ENCODE data around the gene TBKBP1. TPM values are rescaled to one million over a fixed set of nuclear protein-coding genes. Genes with fewer than 3 reads are reported as not detected.
A peak's percentile ranks its signal among the peaks of the same experiment; 100 is the strongest.

The TBKBP1 gene
- total RNA-seq, 1 donor from 2014 or later = 14.8 TPM

DNA sequence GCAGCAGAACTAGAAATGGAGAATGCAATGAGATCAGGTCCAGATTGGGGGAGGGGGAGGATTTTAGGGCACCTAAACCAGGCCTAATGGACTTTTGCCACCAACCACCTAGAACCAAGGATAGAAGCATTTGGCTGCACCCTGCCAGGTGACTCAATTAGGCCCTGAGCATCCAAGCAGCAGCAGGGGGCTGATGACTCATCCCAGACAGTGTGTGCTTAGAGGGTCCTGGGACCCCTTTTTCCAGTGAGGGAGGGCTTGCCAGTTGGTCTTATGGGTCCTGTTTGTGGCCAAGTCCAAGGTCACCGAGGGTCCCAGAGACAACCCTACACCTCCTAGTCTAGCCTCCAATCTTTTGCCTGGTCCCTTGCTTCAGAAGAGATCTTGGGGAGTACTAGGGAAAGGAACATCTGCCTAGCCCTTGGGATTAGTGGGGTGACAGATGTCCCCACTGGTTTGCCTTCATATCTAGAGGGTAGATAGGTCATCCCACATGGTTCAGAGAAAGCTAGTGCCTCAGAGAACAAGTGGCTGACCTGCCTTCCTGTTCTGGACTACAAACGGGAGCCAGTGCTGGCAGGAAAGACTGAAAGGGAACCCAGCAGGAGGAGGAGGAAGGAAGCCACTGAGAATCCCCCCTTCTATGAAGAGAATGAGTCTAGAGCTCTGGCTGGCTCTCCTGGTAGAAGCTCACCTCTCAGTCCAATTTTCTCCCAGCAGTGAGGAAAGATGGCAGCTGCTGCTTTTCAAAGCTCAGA, 1.6 kb upstream of the TBKBP1 start:
- H3K36me3 ChIP-seq = peaks cover 3% of the 10 kb centered on the region
- H3K4me1 ChIP-seq = peaks cover 39% of the 10 kb centered on the region
- TF ChIP-seq, protein P1, sequence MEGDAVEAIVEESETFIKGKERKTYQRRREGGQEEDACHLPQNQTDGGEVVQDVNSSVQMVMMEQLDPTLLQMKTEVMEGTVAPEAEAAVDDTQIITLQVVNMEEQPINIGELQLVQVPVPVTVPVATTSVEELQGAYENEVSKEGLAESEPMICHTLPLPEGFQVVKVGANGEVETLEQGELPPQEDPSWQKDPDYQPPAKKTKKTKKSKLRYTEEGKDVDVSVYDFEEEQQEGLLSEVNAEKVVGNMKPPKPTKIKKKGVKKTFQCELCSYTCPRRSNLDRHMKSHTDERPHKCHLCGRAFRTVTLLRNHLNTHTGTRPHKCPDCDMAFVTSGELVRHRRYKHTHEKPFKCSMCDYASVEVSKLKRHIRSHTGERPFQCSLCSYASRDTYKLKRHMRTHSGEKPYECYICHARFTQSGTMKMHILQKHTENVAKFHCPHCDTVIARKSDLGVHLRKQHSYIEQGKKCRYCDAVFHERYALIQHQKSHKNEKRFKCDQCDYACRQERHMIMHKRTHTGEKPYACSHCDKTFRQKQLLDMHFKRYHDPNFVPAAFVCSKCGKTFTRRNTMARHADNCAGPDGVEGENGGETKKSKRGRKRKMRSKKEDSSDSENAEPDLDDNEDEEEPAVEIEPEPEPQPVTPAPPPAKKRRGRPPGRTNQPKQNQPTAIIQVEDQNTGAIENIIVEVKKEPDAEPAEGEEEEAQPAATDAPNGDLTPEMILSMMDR (IDR thresholded peaks at IDR 0.05; ENCODE audit: borderline replicate concordance) = no peak
- intact Hi-C loops (cut with micrococcal nuclease) = no loop called here
- H3K4me3 ChIP-seq = no peak overlapping the region
- no peak for DNase-seq
- H3K27me3 ChIP-seq (ENCODE audit: low read depth) = no peaks in the 10 kb centered on the region
- H3K27ac ChIP-seq (replicated peaks) = no peak overlapping the region
- no peaks in the 10 kb centered on the region for H3K9me3 ChIP-seq (replicated peaks)

DNA sequence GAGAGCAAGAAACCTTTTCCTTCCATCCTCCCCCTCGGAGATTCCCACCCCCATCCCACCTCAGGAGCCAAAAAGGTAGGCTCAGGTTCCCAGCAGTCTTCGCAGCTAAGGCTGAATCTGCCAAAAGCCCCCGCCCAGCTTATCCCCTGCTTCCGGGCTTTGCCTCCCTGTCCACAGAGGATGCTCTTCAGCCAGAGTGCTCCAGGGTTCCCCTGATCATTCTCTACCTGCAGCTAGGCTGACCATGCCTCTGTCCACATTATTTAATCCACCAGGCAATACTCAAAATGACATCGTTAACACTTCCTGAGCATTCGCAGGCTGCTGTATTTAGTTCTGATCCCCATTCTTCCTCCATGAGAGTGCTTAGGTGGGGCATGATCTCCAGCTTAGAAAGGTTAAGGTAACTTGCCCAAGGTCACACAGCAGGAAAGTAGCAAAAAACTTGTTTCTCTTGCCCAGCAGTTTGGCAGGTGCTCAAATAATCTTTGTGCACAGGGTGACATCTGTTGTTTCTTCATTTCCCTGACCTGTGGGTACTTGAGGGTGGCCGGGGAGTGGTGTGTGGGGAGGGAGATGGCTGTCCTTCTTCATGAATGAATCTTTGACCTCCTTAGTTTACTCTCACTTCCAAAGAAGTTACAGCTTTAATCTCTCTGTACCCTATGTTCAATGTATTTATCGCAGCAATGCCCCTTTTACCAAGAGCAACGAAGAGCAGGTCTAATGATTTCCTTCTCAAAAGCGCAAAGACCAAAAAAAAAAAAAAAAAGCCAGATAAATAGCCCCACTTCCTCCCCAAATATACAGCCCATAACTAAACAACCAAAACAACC, 848 bp upstream of the TBKBP1 start:
- H3K9me3 ChIP-seq (replicated peaks) = no peaks in the 10 kb centered on the region
- H3K36me3 ChIP-seq = peaks cover 3% of the 10 kb centered on the region
- TF ChIP-seq, protein P1 (IDR thresholded peaks at IDR 0.05; ENCODE audit: borderline replicate concordance) = no peak
- peak overlapping the region; percentile 99 for H3K4me3 ChIP-seq
- intact Hi-C loops (cut with micrococcal nuclease) = no loop called here
- peak overlapping the region; percentile 89 for H3K27ac ChIP-seq (replicated peaks)
- H3K4me1 ChIP-seq = peaks cover 38% of the 10 kb centered on the region
- no peak for DNase-seq
- no peaks in the 10 kb centered on the region for H3K27me3 ChIP-seq (ENCODE audit: low read depth)

DNA sequence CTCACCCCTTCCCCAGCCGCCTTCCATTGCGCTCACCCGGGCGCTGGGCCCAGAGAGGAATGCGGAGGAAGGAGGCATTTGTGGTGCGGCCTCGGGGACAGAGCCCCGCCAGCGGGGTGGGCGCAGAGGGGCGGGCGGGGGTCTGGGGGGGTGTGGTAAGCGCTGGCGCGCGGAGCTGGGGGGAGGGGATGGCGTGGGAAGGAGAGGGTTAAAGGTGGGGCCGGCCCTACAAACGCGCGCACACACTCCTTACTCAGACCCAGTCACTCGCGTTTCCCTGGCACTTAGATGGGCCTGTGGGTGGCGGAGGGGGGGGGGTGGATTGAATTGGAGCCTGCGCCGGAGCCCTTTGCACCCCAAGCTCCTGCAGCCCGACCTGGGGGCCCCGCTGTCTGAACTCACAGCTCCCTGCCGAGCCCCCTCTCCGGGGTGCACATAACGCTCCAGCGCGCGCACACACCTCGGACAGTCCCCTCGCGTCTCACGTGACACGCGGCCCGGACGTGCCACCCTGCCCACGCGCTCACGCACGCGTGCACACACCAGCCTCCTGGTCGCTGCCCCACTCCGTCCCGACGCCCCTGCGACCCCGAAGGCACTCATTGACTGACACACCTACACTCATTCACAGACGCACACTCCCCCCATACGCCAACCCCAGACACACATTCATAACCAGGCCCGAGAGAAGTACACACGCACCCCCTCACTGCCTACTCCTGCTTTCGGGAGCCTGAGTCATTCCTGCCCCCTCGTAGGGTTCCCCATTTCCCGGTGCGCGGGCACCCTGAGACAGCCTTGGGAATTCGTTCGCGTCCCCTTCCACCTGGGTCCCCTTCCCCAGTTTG, 844 bp downstream of the TBKBP1 start:
- peak overlapping the region; percentile 99 for H3K4me3 ChIP-seq

DNA sequence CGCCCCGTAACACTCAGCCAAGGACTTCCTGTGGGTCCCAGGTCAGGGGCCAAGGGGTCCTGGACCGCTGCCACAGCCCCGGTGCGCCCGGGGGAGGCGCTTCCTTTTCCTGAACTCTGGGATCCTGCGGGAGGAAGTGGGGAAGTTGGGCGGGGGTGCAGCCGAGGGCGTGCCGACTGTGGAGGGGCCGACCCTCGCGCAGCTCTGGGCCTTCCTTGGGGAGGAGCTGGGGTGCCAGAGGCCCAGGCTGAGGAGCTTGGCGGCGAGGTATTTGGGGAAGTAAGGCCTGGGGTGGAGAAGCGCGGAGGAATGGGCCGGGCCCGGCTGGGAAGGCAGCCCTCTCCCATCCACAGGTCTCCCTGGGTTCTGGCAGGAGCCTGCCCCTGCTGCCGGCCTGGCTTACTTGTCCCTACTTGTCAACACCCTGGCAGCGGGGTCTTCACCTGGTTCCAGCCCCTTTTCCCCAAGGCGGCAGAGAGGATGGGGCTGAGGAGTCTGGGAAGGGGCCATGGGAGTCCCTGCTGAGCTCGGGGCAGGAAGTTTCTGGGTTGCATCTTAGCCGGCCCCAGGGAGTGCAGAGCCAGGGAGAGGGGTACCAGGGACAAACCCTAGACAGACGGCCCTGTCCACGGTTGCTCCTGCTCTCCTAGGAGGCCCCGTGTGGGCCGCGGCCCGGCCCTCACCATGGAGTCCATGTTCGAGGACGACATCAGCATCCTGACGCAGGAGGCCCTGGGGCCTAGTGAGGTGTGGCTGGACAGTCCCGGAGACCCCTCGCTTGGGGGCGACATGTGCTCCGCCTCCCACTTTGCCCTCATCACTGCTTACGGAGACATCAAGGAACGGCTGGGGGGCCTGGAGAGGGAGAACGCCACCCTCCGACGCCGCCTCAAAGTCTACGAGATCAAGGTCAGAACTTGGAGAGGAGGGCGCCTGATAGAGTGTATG, 1.7 kb downstream of the TBKBP1 start:
- TF ChIP-seq, protein P1 (IDR thresholded peaks at IDR 0.05; ENCODE audit: borderline replicate concordance) = no peak
- no peaks in the 10 kb centered on the region for H3K9me3 ChIP-seq (replicated peaks)
- intact Hi-C loops (cut with micrococcal nuclease) = no loop called here
- peak overlapping the region; percentile 99 for H3K4me3 ChIP-seq
- peak overlapping the region; percentile 89 for H3K27ac ChIP-seq (replicated peaks)
- peaks cover 20% of the 10 kb centered on the region for H3K36me3 ChIP-seq
- peaks cover 43% of the 10 kb centered on the region for H3K4me1 ChIP-seq
- no peaks in the 10 kb centered on the region for H3K27me3 ChIP-seq (ENCODE audit: low read depth)
- peak; percentile 75 for DNase-seq

More for the DNA sequence above, 844 bp downstream of the TBKBP1 start:
- peaks cover 43% of the 10 kb centered on the region for H3K4me1 ChIP-seq
- H3K27me3 ChIP-seq (ENCODE audit: low read depth) = no peaks in the 10 kb centered on the region
- intact Hi-C loops (cut with micrococcal nuclease) = no loop called here
- DNase-seq = peak; percentile 71
- H3K9me3 ChIP-seq (replicated peaks) = no peaks in the 10 kb centered on the region
- TF ChIP-seq, protein P1 (IDR thresholded peaks at IDR 0.05; ENCODE audit: borderline replicate concordance) = no peak
- H3K36me3 ChIP-seq = peaks cover 12% of the 10 kb centered on the region
- H3K27ac ChIP-seq (replicated peaks) = peak overlapping the region; percentile 89
